Stimulated activated CD4-positive, alpha-beta T cell treated with anti-CD3 and anti-CD28 coated beads, Interleukin-1b, Interleukin-23, amount 100 ng/mL, for 48 hours (primary cell): Measurements from ENCODE around the gene RAPGEF1.
"Not testable (repeated sequence)": the region's sequence is repeated elsewhere in the genome, so short reads cannot be mapped to it uniquely, and the experiment has no call there.

Experiments used
- DNase-seq: peaks from one replicate; pipeline ENCODE4 v3.0.0-alpha.2; 2020

The RAPGEF1 gene

GRCh38 chr9:131685753-131686706, 53.8 kb downstream of the RAPGEF1 start:
- no peak for DNase-seq

DNA sequence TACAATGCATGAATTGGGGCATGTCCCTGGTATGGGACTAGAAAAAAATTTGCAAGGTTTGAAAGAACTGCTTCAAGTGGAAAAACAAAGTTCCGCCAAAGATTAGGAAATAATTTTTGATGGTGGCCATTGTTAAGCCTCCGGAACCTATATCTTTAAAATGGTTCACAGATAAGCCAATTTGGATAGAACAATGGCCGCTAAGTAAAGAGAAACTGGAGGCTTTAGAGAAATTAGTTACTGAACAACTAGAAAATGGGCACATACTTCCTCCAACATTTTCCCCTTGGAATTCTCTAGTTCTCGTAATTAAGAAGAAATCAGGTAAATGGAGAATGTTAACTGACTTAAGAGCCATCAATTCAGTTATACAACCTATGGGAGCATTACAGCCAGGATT, 56.8 kb downstream of the RAPGEF1 start:
- DNase-seq, result not testable (repeated sequence)

DNA sequence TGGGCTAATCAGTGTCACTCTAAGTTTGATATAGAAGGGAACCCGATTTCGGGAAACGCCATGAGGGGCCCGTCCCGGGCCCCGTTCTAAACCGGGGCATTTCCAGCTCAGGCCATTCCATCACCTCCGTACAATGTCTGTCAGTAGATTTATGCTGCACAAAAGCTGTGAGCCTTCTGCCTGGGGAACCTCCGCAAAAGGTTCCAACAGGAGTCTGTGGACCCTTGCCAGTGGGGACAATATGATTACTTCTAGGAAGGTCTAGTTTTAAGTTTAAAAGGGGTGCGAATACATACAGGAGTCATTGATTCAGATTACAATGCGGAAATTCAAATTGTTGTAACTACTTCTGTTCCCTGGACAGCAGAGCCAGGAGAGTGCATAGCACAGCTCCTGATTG, 57.6 kb downstream of the RAPGEF1 start:
- DNase-seq, result no peak

- not testable (repeated sequence) for DNase-seq
These were observed 58.0 kb downstream of the RAPGEF1 start for GRCh38 chr9:131681826-131682225.

- not testable (repeated sequence) for DNase-seq
These were observed 58.8 kb downstream of the RAPGEF1 start for GRCh38 chr9:131681108-131681507.

DNA sequence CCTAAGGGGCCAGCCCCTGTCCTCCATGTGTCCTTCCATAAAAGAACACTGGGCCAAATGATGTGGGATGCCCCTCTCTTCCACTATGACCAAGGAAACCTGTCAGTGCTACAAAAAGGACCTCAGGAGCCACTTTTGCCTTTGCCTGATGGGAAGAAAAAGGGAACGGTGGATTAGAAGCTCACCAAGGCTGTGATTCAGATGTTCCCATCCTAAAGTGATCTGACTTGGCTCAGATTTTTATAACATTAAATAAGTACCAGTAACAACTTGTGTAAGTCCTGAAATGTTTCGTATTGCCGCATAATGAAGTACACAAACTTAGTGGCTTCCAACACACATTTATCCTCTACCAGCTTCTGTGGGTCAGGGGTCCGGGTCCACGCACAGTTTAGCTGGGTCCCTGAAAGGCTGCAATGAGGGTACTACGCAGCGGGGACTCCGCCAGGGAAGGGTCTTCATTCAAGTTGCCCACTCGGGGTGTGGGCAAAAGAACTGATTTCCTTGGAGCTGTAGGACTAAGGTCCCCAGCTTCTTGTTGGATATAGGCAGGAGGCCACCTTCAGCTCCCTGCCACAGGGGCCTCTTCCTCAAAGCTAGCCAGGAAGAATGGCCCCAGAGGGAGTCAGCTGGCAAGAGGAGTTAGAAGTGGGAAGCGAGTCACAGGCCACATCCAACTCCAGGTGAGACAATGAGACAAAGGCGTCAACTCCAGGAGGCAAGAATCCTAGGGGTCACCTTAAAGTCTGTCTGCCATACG, 60.4 kb downstream of the RAPGEF1 start:
- no peak for DNase-seq

- DNase-seq, result peak; percentile 89
These were observed 61.3 kb downstream of the RAPGEF1 start for GRCh38 chr9:131678499-131679111.

GRCh38 chr9:131677444-131678180, 62.3 kb downstream of the RAPGEF1 start:
- no peak for DNase-seq

DNA sequence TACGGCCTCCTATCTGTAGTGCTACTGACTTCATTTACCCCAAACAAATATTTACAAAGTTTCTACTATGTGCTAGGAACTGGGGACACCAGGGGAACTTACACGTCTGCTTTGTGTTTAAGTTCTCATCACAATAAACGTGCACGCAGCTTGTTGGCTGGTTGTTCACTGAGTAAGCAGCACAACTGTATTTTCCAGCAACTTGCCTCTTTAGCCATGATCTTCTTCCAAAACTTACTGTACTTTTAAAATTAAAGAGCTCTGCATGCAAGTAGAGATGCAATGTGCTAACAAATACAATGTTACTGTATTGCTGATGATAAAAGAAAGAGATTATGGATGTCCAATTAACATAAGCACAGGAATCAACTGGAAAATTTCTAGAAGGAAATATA, 62.8 kb downstream of the RAPGEF1 start:
- no peak for DNase-seq

GRCh38 chr9:131676431-131676972, 63.4 kb downstream of the RAPGEF1 start:
- no peak for DNase-seq

- DNase-seq, result no peak
These were observed 64.3 kb downstream of the RAPGEF1 start for GRCh38 chr9:131675437-131676022.

DNA sequence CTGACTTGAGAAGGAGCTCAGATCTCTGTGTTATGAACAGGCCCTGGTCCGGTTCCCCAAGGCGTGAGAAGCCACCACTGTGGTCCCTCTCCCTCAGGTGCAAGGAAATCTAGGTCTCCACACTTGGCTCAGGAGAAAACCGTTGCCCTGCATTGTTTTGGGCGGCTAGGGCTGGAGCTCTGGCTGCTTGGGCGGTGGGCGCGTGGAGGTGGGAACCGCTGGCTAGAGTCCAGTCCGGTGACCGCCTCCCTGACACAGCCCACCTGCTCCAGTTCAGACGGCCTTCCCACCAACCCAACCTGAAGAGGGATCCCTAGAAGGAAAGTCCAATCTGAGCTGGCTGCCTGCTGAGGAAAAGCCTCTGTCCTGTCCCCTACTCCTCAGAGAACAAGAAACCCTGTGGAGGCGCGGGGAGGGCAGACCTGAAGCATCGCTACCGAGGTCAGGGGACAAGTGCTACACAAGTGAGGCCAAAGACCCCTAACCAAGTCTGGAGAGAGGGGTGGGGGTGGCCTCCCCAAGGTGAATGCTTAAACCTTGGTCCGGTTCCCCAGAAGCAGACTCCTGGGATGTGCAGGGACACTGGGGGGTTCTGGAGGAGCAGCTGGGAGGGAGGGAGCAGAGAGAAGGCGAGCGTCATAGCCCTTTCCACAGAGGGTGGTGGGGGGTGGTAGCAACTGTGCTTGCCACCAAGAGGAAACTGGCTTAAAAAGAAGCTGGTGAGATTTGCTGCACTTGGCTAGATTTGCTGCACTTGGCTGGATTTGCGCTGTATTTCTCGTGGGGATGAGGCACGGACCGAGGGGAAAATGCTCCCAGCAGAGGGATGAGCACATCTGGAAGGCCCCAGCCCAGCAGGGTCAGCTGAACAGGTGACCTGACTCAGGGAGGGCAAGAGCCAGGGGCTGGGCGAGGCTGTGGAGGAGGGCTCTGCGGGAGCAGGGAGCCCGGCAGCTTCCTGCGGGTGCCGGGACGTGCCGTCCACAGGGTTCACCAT, 65.2 kb downstream of the RAPGEF1 start:
- no peak for DNase-seq

DNA sequence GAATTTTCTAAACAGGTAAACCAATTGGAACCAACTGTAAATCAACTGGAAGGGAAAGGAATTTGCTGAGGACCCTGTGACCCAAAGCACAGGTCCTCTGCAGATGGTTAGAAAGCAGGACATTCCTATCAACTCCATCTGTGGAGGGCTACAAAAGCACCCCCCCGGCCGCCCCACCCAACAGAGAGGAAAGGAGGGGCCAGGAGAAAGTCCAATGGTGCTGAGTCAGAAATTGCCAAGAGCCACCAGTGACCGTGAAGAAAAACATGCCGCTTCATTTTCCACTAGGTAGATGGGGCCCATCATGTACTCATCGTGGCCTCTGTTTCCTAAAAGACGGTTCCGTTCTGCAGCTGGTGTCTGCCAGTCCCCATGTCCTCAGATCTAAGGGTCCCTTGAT, 66.3 kb downstream of the RAPGEF1 start:
- no peak for DNase-seq

GRCh38 chr9:131673068-131673467, 66.8 kb downstream of the RAPGEF1 start:
- DNase-seq, result no peak

- no peak for DNase-seq
These were observed 67.4 kb downstream of the RAPGEF1 start for GRCh38 chr9:131672451-131672850.

DNA sequence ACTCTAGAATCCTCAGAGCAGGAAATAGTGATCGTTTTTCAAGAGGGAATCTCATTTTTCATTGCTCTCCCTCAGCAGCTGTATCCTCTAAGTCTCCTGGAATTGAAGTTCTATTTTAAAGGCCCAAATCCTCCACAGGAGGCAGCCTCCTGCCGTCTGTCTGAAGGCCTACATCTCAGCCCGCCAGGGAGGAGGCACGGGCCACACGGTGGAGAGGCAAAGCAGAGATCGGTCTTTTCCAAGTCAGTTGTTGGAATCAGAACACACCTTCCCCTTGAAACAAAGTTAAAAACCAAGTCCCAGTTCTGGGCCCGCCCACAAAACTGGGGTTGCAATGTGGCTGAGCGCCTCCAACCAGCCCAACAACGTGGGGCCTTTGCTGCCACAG, 68.7 kb downstream of the RAPGEF1 start:
- DNase-seq, result no peak

GRCh38 chr9:131670247-131671132, 69.4 kb downstream of the RAPGEF1 start:
- no peak for DNase-seq

DNA sequence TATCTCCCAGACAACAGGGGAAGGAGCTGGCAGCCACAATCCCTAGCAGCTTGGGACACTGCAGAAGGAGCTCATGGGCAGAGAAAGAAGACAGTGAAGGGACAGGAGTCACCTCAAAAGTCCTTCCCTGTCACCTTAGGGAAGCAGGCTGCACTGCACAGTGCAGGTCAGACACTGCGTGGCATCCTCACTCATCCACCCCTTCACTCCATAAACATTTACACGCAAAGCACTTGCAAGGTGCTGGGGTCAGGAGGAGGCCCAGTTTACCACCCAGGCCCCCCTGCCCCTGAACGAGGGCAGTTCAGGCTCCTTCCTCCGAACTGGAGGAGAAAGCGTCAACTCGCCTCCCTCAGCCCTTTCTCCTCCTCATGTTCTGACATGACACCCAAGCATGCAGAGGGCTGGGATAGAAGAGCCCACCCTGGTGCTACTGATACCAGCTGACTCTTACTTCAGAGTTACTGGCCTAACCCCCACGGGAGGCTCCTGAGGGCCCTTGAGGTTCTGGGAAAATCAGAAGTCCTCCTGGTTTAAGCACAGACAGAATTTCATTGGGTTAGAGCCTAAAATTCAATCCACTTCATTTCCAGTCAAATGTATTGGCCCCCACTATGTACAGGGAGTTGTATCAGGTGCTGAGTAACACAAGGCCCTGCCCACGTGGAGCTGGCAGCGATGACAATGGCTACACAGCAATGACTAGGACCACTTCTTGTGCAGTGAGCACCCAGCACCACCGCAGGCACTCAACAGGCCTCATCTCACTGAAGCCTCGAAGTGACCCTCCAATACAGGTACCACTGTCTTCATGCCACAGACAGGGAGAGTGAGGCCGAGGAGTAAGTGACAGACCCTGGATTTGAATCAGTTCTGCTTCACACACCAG, 70.4 kb downstream of the RAPGEF1 start:
- DNase-seq, result peak; percentile 73
